Cerebellar nuclear complex (tissue), 1 donor: ENCODE results near the gene RAP1GDS1.
"Not testable (repeated sequence)": the region's sequence is repeated elsewhere in the genome, so short reads cannot be mapped to it uniquely, and the experiment has no call there.

Experiments used
- DNase-seq, 2 experiments: peaks; one replicate each; lab custom pipeline; 2025; lab: John Stamatoyannopoulos, UW

Gene RAP1GDS1

GRCh38 chr4:98287328-98287727, 26.1 kb downstream of the RAP1GDS1 start:
- no peak for DNase-seq

- not testable (repeated sequence) for DNase-seq
Observed at GRCh38 chr4:98288671-98289070, 27.5 kb downstream of the RAP1GDS1 start.

GRCh38 chr4:98289375-98289774, 28.2 kb downstream of the RAP1GDS1 start:
- DNase-seq: no peak

- DNase-seq: no peak
Observed at GRCh38 chr4:98290511-98290910, 29.3 kb downstream of the RAP1GDS1 start.

- no peak for DNase-seq
Observed at GRCh38 chr4:98293104-98293887, 32.1 kb downstream of the RAP1GDS1 start.

- DNase-seq: no peak
Observed at GRCh38 chr4:98298022-98298421, 36.8 kb downstream of the RAP1GDS1 start.

GRCh38 chr4:98300706-98301105, 39.5 kb downstream of the RAP1GDS1 start:
- no peak for DNase-seq

GRCh38 chr4:98305576-98305975, 44.4 kb downstream of the RAP1GDS1 start:
- DNase-seq: no peak

- DNase-seq: no peak
Observed at GRCh38 chr4:98310867-98311266, 49.7 kb downstream of the RAP1GDS1 start.

GRCh38 chr4:98311656-98312055, 50.5 kb downstream of the RAP1GDS1 start:
- no peak for DNase-seq

- DNase-seq: no peak
Observed at GRCh38 chr4:98314791-98315565, 53.8 kb downstream of the RAP1GDS1 start.

GRCh38 chr4:98318521-98318920, 57.3 kb downstream of the RAP1GDS1 start:
- DNase-seq: no peak

- no peak for DNase-seq
Observed at GRCh38 chr4:98319021-98319420, 57.8 kb downstream of the RAP1GDS1 start.

- no peak for DNase-seq
Observed at GRCh38 chr4:98326168-98326567, 65.0 kb downstream of the RAP1GDS1 start.

- no peak for DNase-seq
Observed at GRCh38 chr4:98327694-98328093, 66.5 kb downstream of the RAP1GDS1 start.

GRCh38 chr4:98329879-98330640, 68.9 kb downstream of the RAP1GDS1 start:
- not testable (repeated sequence) for DNase-seq

GRCh38 chr4:98332017-98332416, 70.8 kb downstream of the RAP1GDS1 start:
- DNase-seq: no peak

GRCh38 chr4:98334461-98334860, 73.3 kb downstream of the RAP1GDS1 start:
- DNase-seq: no peak

GRCh38 chr4:98338761-98339438, 77.7 kb downstream of the RAP1GDS1 start:
- DNase-seq: no peak

GRCh38 chr4:98341309-98341708, 80.1 kb downstream of the RAP1GDS1 start:
- peak; percentile 57 to 86 for DNase-seq

- no peak for DNase-seq
Observed at GRCh38 chr4:98343626-98344025, 82.4 kb downstream of the RAP1GDS1 start.

- no peak for DNase-seq
Observed at GRCh38 chr4:98345838-98346237, 84.7 kb downstream of the RAP1GDS1 start.
